ENCODE results near the gene PTH. TPM values are rescaled to one million over a fixed set of nuclear protein-coding genes. Genes with fewer than 3 reads are reported as not detected.

Gene PTH
- total and polyA plus RNA-seq, 9 of the 15 experiments (the other 6 are each of a cell fraction or from before 2014, with no cell fraction given) = not detected

DNA sequence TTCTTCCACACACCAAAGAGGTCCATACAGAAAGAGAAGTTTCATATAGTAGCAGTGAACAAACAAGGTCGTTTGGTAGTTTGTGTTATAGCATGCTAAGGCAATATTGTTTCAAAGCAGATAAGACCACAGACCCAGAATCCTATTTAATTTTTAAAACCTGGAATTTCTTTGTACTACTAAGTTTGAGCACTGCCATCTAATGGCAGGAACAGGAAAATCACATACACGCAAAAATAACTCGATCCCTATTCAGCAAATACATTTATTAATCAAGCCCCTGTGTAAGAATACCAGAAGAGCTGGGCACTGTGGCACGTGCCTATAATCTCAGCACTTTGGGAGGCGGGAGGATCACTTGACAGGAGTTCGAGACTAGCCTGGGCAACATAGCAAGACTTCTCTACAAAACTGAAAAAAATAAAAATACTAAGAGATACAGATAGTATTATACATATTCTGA is 29.9 kb downstream of the PTH start (continued):
- TF ChIP-seq, protein P1, sequence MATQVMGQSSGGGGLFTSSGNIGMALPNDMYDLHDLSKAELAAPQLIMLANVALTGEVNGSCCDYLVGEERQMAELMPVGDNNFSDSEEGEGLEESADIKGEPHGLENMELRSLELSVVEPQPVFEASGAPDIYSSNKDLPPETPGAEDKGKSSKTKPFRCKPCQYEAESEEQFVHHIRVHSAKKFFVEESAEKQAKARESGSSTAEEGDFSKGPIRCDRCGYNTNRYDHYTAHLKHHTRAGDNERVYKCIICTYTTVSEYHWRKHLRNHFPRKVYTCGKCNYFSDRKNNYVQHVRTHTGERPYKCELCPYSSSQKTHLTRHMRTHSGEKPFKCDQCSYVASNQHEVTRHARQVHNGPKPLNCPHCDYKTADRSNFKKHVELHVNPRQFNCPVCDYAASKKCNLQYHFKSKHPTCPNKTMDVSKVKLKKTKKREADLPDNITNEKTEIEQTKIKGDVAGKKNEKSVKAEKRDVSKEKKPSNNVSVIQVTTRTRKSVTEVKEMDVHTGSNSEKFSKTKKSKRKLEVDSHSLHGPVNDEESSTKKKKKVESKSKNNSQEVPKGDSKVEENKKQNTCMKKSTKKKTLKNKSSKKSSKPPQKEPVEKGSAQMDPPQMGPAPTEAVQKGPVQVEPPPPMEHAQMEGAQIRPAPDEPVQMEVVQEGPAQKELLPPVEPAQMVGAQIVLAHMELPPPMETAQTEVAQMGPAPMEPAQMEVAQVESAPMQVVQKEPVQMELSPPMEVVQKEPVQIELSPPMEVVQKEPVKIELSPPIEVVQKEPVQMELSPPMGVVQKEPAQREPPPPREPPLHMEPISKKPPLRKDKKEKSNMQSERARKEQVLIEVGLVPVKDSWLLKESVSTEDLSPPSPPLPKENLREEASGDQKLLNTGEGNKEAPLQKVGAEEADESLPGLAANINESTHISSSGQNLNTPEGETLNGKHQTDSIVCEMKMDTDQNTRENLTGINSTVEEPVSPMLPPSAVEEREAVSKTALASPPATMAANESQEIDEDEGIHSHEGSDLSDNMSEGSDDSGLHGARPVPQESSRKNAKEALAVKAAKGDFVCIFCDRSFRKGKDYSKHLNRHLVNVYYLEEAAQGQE (IDR thresholded peaks at IDR 0.05; ENCODE audit: borderline replicate concordance) = peak; percentile 23; the same call in 1 of the 2 replicates
- TF ChIP-seq, protein P1 (CRISPR knock-in tag; IDR thresholded peaks at IDR 0.05; ENCODE audit: low read depth) = no peak
- 0 out of 2 replicates have a peak, but pooled peaks have one; percentile 17 for TF ChIP-seq SMC3 (conservative IDR thresholded peaks at IDR 0.05; ENCODE audit: insufficient read depth, low read depth, low read length)
- no peak for TF ChIP-seq MEIS2 (IDR thresholded peaks at IDR 0.05; ENCODE audit: partially characterized antibody)

Measured in K562 (cell line).